HCT116 (cell line): ENCODE measurements around the gene ADARB2.

Experiments used
- EZH2 ChIP-seq: fragments of 200-600 bp; sonication (generic); IDR thresholded peaks from 2 replicates; pipeline ENCODE4 v1.6.1; 2017; ENCODE audit warnings: antibody characterized with exemption, mixed run types
- POLR2A ChIP-seq: IDR thresholded peaks from 2 replicates; pipeline ENCODE4 v1.7.0; 2011; ENCODE audit warnings: borderline replicate concordance; ENCODE audit not compliant: insufficient read depth, insufficient read length; ENCODE audit errors: extremely low read depth
- POLR2AphosphoS5 ChIP-seq: IDR thresholded peaks from 2 replicates; pipeline ENCODE4 v1.6.1; 2011; ENCODE audit warnings: mild to moderate bottlenecking, low read depth, low read length, moderate library complexity
- SRF ChIP-seq: IDR thresholded peaks from 2 replicates; pipeline ENCODE4 v1.6.1; 2012; ENCODE audit warnings: low read depth
- YY1 ChIP-seq: IDR thresholded peaks from 2 replicates; pipeline ENCODE4 v1.6.1; 2011; ENCODE audit warnings: low read length, low read depth, moderate library complexity, mild to moderate bottlenecking; ENCODE audit not compliant: insufficient replicate concordance; ENCODE audit errors: extremely low read depth
- TF ChIP-seq, protein P1 (sequence below), 3 experiments: fragments of 200-600 bp in 1 of 3; sonication (generic) in 1 of 3; IDR thresholded peaks in 2 of 3; conservative IDR thresholded peaks in 1 of 3; 2 replicates each; pipeline ENCODE4 v1.5.1; 2012 to 2017; ENCODE audit warnings: low read depth in 2 of 3, low read length in 2 of 3, antibody characterized with exemption in 1 of 3, borderline replicate concordance in 1 of 3, control low read depth in 1 of 3, mild to moderate bottlenecking in 1 of 3, mixed read lengths in 1 of 3, mixed run types in 1 of 3, moderate library complexity in 1 of 3; ENCODE audit not compliant: insufficient read depth in 1 of 3

- TF ChIP-seq, protein P1, sequence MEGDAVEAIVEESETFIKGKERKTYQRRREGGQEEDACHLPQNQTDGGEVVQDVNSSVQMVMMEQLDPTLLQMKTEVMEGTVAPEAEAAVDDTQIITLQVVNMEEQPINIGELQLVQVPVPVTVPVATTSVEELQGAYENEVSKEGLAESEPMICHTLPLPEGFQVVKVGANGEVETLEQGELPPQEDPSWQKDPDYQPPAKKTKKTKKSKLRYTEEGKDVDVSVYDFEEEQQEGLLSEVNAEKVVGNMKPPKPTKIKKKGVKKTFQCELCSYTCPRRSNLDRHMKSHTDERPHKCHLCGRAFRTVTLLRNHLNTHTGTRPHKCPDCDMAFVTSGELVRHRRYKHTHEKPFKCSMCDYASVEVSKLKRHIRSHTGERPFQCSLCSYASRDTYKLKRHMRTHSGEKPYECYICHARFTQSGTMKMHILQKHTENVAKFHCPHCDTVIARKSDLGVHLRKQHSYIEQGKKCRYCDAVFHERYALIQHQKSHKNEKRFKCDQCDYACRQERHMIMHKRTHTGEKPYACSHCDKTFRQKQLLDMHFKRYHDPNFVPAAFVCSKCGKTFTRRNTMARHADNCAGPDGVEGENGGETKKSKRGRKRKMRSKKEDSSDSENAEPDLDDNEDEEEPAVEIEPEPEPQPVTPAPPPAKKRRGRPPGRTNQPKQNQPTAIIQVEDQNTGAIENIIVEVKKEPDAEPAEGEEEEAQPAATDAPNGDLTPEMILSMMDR (IDR thresholded peaks at IDR 0.05 in 2 of 3, conservative IDR thresholded peaks at IDR 0.05 in 1 of 3; ENCODE audit: borderline replicate concordance in 1 of 3, insufficient read depth in 1 of 3, low read depth in 2 of 3, low read length in 2 of 3) = no peak
- TF ChIP-seq POLR2A = no peak
- no peak for TF ChIP-seq POLR2AphosphoS5
- TF ChIP-seq SRF = no peak
- no peak for TF ChIP-seq EZH2
- no peak for TF ChIP-seq YY1
Observed at GRCh38 chr10:1212571-1213141, 524.7 kb downstream of the ADARB2 start.
